Vagina (tissue), 2 donors: ENCODE measurements around the gene SENP3.

ENCODE experiments used
- POLR2A ChIP-seq, 2 donors: fragments of 450-650 bp; IDR thresholded peaks; one replicate each; pipeline ENCODE4 v1.6.1; 2017; ENCODE audit warnings: antibody characterized with exemption in 2 of 2, mild to moderate bottlenecking in 2 of 2, moderate library complexity in 2 of 2
- TF ChIP-seq, protein P1 (sequence below), 3 experiments: fragments of 450-650 bp in 2 of 3; fragments of 200-600 bp in 1 of 3; sonication (generic) in 1 of 3; IDR thresholded peaks; one replicate each; pipeline ENCODE4 v1.5.1; 2017 to 2019; ENCODE audit warnings: antibody characterized with exemption in 3 of 3, mild to moderate bottlenecking in 2 of 3, moderate library complexity in 2 of 3

DNA sequence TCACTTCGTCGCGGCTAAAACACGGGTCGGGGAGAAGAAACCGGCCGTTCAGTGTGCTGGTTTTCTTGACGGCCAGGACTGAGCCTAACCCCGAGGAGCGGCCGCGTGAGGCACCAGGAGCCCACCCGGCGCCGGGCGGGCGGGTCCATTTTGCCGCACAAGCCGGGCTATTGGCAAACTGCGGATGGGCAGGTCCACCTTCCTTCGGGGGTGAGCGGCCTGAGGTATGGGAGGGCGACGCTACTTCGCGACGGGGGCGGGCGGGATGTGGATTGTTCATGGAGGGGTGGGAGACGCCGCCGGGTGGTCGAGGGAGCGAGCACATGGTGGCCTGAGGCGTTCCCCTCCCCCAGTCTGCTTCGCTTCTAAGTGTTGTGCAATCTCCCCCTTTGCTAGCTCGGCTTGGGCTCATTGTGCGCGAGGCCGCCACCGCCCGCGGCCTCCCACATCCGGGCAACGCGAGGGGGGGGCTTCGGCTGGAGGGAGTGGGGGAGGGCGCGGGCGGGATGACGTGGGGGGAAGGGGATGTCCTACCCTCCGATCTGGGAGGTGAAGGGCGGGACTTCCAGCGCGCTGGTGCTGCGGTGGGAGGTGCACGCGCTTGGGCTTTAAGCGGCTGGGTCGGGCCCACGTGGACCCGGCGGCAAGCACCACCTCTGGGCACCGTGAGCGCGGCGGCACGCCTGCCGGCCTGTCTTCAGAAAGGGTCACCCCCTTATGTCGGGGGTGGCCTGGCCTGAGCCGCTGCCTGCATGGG, 11.8 kb downstream of the SENP3 start:
- no peak for TF ChIP-seq POLR2A (IDR thresholded peaks at IDR 0.05)
- TF ChIP-seq, protein P1, sequence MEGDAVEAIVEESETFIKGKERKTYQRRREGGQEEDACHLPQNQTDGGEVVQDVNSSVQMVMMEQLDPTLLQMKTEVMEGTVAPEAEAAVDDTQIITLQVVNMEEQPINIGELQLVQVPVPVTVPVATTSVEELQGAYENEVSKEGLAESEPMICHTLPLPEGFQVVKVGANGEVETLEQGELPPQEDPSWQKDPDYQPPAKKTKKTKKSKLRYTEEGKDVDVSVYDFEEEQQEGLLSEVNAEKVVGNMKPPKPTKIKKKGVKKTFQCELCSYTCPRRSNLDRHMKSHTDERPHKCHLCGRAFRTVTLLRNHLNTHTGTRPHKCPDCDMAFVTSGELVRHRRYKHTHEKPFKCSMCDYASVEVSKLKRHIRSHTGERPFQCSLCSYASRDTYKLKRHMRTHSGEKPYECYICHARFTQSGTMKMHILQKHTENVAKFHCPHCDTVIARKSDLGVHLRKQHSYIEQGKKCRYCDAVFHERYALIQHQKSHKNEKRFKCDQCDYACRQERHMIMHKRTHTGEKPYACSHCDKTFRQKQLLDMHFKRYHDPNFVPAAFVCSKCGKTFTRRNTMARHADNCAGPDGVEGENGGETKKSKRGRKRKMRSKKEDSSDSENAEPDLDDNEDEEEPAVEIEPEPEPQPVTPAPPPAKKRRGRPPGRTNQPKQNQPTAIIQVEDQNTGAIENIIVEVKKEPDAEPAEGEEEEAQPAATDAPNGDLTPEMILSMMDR (IDR thresholded peaks at IDR 0.05): no peak
